Adrenal gland (tissue), 12 donors: Measurements from ENCODE around the gene USP6NL. TPM values are rescaled to one million over a fixed set of nuclear protein-coding genes. Genes with fewer than 3 reads are reported as not detected.

Experiments
- DNase-seq, 7 donors: peaks; one replicate each; pipeline ENCODE4 v3.0.0-alpha.2; 2019 to 2020
- H3K27ac ChIP-seq, 5 donors: fragments of 200-600 bp; sonication (generic) in 4 of 5; 1 replicate in 3 of 5; 2 replicates in 2 of 5; pipeline versions ENCODE4 v1.5.1 to v1.8.0; 2016 to 2020; ENCODE audit warnings: mild to moderate bottlenecking in 1 of 5
- H3K27me3 ChIP-seq: fragments of 200-600 bp; 2 replicates; pipeline ENCODE4 v1.8.0; 2021
- H3K36me3 ChIP-seq, 2 donors: fragments of 200-600 bp; replicated peaks in 1 of 2; 1 replicate in 1 of 2; 2 replicates in 1 of 2; pipeline versions ENCODE4 v1.5.1 to v1.8.0; 2018 to 2022
- H3K4me1 ChIP-seq, 2 donors: fragments of 200-600 bp; replicated peaks in 1 of 2; 1 replicate in 1 of 2; 2 replicates in 1 of 2; pipeline versions ENCODE4 v1.5.1 to v1.8.0; 2018 to 2021
- H3K4me3 ChIP-seq, 4 donors: fragments of 200-600 bp; sonication (generic) in 3 of 4; one replicate each; pipeline ENCODE4 v1.5.1; 2016 to 2018
- H3K9me3 ChIP-seq, 3 donors: fragments of 200-600 bp; sonication (generic) in 1 of 3; replicated peaks in 1 of 3; 1 replicate in 2 of 3; 2 replicates in 1 of 3; pipeline versions ENCODE4 v1.5.1 to v1.8.0; 2016 to 2021
- CTCF ChIP-seq, 6 experiments: fragments of 450-650 bp in 4 of 6; fragments of 200-600 bp in 2 of 6; sonication (generic) in 1 of 6; IDR thresholded peaks; 1 replicate in 5 of 6; 2 replicates in 1 of 6; pipeline versions ENCODE4 v1.5.1 to v1.8.0; 2016 to 2021; ENCODE audit warnings: antibody characterized with exemption in 6 of 6, mild to moderate bottlenecking in 2 of 6, moderate library complexity in 1 of 6
- POLR2A ChIP-seq, 2 donors: fragments of 450-650 bp; IDR thresholded peaks; one replicate each; pipeline ENCODE4 v1.6.1; 2017; ENCODE audit warnings: antibody characterized with exemption in 2 of 2, mild to moderate bottlenecking in 2 of 2, moderate library complexity in 1 of 2
- WGBS, 4 donors: extraction: QIAGEN DNeasy Blood & Tissue Kit in 2 of 4; methylation state at CpG; one replicate each; pipeline versions ENCODE4 v1.1.5 to v1.1.7; 2013 to 2017; 5-methylcytosine and 5-hydroxymethylcytosine counted together
- intact Hi-C, 2 donors: fragments of 100-400 bp; cut with DNase I; formaldehyde crosslinking; loops; one replicate each; pipeline versions ENCODE4 v1.14.1 to v1.15.0; 2022 to 2023
- polyA plus RNA-seq, 3 donors: library from polyadenylated mRNA; stranded (reverse); fragments of 200-250 nt in 2 of 3; fragments of 350-450 nt in 1 of 3; fragmentation: Illumina TruSeq in 1 of 3; extraction: RNeasy Lipid Tissue Mini Kit (QIAGEN cat#74804) in 1 of 3; gene quantifications; one replicate each; pipeline ENCODE4 v1.2.3, GENCODE V29; 2013 to 2014
- total RNA-seq, 9 donors: library from RNA; depleted of rRNA in 4 of 9; stranded (reverse); fragments of >200 nt in 4 of 9; fragments of 120-200 nt in 1 of 9; fragmentation: NEBNext Ultra II Directional in 1 of 9; extraction: Animal tissue kit (Norgen Biotek cat#: 25700) in 1 of 9; gene quantifications; one replicate each; pipeline versions ENCODE4 v1.1.0 to v1.2.4, GENCODE V29; 2013 to 2023
- donor health status: healthy with polysubstance abuse.
- donor health status: Bipolar disorder and iron deficiency.
- donor health status: DM: yes; HTN: yes; CAD: no.
- donor health status: DM: no; HTN: no; CAD: no.
- donor health status: DM: no; HTN: no; CAD: no.
- donor health status: DM: yes; HTN: yes; CAD: no.

Gene USP6NL
- total and polyA plus RNA-seq, 12 donors = 3.5 to 35.1 (median 19.8) TPM

DNA sequence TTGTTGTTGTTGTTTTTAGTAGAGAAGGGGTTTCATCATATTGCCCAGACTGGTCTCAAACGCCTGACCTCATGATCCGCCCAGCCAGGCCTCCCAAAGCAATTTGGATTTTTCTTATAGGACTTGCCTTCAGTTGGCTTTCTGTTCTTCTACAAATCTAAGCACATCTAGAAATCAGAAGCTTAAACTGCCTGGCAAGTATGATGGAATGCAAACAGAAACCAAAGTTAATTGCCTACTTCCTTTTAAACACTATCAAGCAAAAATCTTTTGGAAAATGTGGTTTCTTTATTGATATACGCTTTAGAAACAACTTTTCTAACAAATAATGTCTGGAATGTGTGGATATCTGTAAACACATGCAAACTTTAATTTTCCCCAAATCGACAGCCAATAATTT, 64.9 kb downstream of the USP6NL start:
- intact Hi-C loops = no loop called here
- Histone ChIP-seq H3K4me1 (peaks cover 4 to 7% of the 10 kb centered on the region in 2 donors), H3K27ac (no peak overlapping the region), H3K9me3 (no peaks in the 10 kb centered on the region), H3K36me3 (no peaks in the 10 kb centered on the region), H3K27me3 (no peaks in the 10 kb centered on the region), H3K4me3 (no peak overlapping the region)
- no peak for DNase-seq
- no peak for TF ChIP-seq CTCF (IDR thresholded peaks at IDR 0.05)
- TF ChIP-seq POLR2A (IDR thresholded peaks at IDR 0.05) = no peak
- 85 to 90% (median 88%) methylated on average over 4 of the region's 4 CpGs for WGBS, 4 donors

GRCh38 chr10:11541296-11541695, 70.2 kb downstream of the USP6NL start:
- H3K27me3 ChIP-seq = no peaks in the 10 kb centered on the region
- H3K36me3 ChIP-seq = no peaks in the 10 kb centered on the region
- intact Hi-C loops = no loop called here

GRCh38 chr10:11539191-11539868, 72.1 kb downstream of the USP6NL start:
- Histone ChIP-seq H3K9me3 (no peaks in the 10 kb centered on the region), H3K27ac (no peak overlapping the region), H3K4me1 (peaks cover 0 to 4% of the 10 kb centered on the region in 2 donors), H3K27me3 (no peaks in the 10 kb centered on the region), H3K36me3 (no peaks in the 10 kb centered on the region), H3K4me3 (no peak overlapping the region)
- TF ChIP-seq CTCF (IDR thresholded peaks at IDR 0.05) (no peak), POLR2A (IDR thresholded peaks at IDR 0.05) (no peak)
- intact Hi-C loops = loop anchor here in 1 of 2 donors (10.0 kb wide), 1 partner anchor 65 kb away; no protein-coding TSS in a partner anchor
- no peak for DNase-seq
- WGBS, 4 donors = 77 to 92% (median 84%) methylated on average over 2 of the region's 2 CpGs

More at GRCh38 chr10:11541296-11541695, 70.2 kb downstream of the USP6NL start:
- 95 to 100% (median 97%) methylated on average over 3 of the region's 3 CpGs for WGBS, 4 donors
- TF ChIP-seq CTCF (IDR thresholded peaks at IDR 0.05) (no peak), POLR2A (IDR thresholded peaks at IDR 0.05) (no peak)
- Histone ChIP-seq H3K4me1 (peaks cover 0 to 4% of the 10 kb centered on the region in 2 donors), H3K27ac (no peak overlapping the region), H3K4me3 (no peak overlapping the region), H3K9me3 (no peaks in the 10 kb centered on the region)
- no peak for DNase-seq

DNA sequence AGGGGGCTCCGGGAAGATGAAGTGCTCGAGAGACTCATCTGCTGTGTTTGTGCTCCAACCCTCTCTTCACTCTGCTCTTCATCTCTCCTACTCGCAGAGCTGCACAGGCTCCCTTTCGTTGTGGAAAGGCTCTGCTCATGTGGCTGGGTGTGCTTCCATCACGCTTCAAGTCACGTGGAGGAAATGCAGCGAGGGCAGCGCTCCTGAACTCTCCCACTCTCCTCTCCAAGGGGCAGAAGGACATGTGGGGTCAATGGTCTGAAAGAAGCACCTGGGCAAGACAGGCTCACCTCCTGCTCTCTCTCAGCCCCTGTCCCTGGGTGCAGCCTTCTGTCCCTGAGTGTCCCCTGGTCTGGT, 72.6 kb downstream of the USP6NL start:
- DNase-seq = no peak
- Histone ChIP-seq H3K4me3 (no peak overlapping the region), H3K27me3 (no peaks in the 10 kb centered on the region), H3K4me1 (peaks cover 0 to 4% of the 10 kb centered on the region in 2 donors), H3K9me3 (no peaks in the 10 kb centered on the region), H3K27ac (no peak overlapping the region), H3K36me3 (no peaks in the 10 kb centered on the region)
- WGBS, 4 donors = 88 to 96% (median 93%) methylated on average over 8 of the region's 8 CpGs
- intact Hi-C loops = loop anchor here in 1 of 2 donors (10.0 kb wide), 1 partner anchor 66 kb away; no protein-coding TSS in a partner anchor
- no peak for TF ChIP-seq POLR2A (IDR thresholded peaks at IDR 0.05)
- TF ChIP-seq CTCF (IDR thresholded peaks at IDR 0.05) = no peak
